GM12801 (cell line): Measurements from ENCODE around the gene RNF222.

Experiments used
- TF ChIP-seq, protein P1 (sequence below): IDR thresholded peaks from one replicate; pipeline ENCODE4 v1.5.1; 2011; ENCODE audit warnings: control low read depth; ENCODE audit not compliant: insufficient read length; ENCODE audit errors: extremely low read depth

RNF222 gene

DNA sequence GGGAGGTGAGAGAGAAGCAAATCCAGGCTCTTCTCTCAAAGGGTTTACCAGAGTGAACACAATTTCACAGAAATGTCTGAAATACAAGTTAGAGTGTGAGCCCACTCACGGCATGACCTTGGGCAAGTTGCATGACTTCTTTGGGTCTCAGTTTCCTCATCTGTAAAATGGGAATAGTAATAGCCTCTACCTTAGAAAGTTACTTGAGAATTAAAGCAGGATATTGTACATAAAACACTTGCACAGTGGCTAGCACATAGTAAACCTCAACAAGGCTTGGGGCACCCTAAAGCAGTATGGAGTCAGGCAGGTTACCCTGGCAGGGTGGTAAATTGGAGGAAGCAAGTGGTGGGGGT lies 13.2 kb upstream of the RNF222 start:
- TF ChIP-seq, protein P1, sequence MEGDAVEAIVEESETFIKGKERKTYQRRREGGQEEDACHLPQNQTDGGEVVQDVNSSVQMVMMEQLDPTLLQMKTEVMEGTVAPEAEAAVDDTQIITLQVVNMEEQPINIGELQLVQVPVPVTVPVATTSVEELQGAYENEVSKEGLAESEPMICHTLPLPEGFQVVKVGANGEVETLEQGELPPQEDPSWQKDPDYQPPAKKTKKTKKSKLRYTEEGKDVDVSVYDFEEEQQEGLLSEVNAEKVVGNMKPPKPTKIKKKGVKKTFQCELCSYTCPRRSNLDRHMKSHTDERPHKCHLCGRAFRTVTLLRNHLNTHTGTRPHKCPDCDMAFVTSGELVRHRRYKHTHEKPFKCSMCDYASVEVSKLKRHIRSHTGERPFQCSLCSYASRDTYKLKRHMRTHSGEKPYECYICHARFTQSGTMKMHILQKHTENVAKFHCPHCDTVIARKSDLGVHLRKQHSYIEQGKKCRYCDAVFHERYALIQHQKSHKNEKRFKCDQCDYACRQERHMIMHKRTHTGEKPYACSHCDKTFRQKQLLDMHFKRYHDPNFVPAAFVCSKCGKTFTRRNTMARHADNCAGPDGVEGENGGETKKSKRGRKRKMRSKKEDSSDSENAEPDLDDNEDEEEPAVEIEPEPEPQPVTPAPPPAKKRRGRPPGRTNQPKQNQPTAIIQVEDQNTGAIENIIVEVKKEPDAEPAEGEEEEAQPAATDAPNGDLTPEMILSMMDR, result no peak

DNA sequence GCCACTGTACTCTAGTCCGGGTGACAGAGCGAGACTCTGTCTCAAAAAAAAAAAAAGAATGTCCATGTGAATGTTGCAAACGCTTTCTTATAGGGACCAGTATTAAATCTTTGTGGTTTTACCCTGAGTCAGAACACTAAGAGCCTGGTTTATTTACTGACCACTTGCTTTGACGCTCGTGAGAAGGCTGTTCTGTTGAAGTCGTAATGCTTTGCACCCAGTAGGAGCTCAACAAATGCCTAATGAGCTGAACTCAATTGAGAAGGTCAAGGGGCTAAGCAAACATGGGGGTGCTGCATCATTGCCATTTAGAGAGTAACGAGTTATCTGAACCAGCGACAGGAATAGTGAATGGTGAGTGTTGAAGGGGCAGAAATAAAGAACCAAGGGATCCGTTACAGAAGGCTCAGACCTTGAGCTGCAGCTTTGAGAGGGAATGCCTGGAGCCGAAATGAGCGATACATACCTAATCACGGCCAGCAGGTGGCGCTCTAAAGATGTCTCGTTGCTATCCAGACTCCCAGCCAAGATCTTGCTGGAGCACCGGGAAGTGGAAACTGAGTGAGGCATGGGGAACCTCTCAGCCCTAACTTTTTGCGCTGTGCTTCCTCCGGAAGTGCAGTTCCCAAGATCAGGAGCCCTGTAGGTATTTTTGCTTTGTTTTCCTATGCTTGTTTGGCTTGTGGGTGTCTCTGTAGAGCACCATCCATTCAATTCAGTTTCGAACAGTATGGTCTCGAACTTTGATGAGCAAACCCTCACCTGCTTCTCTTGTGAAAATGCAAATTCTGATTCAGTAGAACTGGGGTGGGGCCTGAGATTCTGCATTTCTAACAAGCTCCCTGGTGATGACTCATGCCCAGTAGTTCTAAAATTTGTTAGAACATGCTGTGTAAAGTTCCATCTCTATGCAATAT lies 12.6 kb upstream of the RNF222 start:
- TF ChIP-seq, protein P1, result no peak

DNA sequence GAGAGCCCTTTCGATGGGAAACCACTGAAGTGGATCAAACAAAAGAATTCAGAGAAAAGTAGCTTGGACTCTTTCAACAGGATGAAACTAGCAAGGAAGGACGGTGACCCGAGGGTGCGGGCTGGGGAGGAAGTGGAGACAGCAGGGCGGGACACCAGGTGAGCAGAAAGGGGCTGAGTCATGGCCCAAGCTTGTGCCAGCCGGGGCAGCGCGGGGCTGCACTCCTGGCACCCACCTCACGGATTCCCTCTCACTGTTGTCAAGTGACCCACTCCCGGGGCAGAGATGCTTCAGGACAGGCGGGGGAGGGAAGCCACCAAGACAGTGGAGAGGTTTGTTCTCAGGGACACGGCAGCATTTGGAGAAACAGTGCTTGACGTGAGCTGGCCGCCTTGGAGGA lies 10.7 kb upstream of the RNF222 start:
- TF ChIP-seq, protein P1, result no peak

DNA sequence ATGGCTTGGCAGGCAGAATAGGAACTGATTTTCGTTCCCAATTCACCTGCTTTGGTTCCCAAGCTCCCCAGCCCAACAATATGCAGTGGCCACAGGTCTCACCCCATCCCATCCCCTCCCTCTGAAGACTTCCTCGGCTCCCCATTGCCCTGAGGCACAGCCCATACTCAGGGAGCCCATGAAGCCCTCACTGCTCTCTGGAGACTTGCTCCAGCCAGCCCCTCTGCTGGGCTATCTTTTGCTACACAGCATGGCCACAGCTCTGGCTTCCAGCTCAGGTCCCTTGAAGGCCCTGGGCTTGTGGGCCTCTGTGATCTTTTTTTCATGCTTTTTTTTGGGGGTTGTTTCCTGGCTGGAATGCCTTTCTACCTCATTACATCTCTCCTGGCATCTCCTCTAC lies 8.5 kb upstream of the RNF222 start:
- TF ChIP-seq, protein P1, result no peak

DNA sequence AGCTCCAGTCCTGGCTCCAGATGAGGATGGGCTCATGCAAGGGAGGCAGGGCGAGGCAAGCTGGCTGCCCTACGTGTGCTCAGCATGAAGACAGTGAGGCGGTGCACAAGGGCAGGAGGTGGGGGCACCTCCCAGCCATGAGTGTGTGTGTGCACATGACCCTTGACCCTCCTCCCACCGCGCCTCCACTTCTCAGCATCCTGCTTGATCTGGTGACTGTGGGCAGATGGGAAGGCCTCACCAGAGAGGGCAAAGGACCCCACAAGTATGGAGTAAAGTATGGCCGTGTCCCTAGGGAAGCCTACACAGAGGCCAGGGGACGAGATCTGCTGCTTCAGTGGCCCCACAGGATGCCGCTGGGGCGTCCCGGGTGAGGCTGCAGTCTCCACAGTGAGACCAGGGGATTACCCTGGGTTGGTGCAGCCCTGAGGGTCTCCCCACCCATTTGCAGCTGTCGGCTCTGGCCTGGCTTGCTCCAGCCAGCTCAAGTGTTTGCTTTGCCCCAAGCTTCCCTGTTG lies 7.9 kb upstream of the RNF222 start:
- TF ChIP-seq, protein P1, result no peak

DNA sequence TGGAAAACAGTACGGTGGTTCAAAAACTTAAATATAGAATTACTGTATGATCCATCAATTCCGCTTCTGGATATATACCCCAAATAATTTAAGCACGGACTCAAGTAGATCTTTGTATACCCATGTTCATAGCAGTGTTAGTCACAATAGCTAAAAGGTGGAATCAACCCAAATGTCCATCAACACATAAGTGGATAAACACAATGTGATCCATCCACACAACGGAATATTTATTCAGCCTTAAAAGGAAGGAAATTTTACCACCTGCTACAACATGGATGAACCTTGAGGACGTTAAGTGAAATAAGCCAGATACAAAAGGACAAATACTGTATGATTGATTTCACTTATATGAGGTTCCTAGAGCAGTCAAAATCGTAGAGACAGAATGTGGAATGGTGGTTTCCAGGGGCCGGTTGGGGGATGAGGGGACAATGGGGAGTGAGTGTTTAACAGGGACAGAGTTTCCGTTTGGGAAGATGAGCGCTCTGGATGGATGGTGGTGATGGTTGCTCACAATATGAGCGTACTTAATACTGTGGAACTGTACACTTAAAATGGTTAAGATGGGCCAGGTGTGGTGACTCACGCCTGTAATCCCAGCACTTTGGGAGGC lies 5.4 kb upstream of the RNF222 start:
- TF ChIP-seq, protein P1, result no peak

DNA sequence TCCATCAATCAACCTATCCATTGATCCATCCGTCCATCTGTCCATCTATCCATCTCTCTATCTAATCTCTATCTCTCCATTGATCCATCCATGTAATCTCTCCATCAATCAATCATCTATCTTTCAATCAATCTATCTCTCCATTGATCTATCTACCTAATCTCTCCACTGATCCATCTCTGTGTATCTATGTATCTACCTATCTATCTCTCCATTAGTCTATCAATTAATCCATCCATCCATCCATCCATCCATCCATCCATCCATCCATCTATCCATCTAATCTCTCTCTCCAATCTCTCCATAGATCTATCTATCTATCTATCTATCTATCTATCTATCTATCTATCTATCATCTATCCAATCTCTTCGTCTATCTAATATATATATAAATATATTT lies 3.5 kb upstream of the RNF222 start:
- TF ChIP-seq, protein P1, result no peak
